SK-N-SH (cell line): Measurements from ENCODE around the gene RNF217. TPM values are rescaled to one million over a fixed set of nuclear protein-coding genes. Genes with fewer than 3 reads are reported as not detected.

Experiments
- CTCF ChIA-PET: fragments of 300-600, 350-600 bp; formaldehyde crosslinking; extraction: SDS; loops from one replicate; lab custom pipeline; 2021; lab: Yijun Ruan, JAX
- POLR2A ChIA-PET: fragments of 350-600 bp; sonication (Branson Sonifier 250); formaldehyde crosslinking; extraction: SDS; loops from one replicate; lab custom pipeline; 2020; ENCODE audit warnings: antibody characterized with exemption, inconsistent platforms; lab: Yijun Ruan, JAX
- DNase-seq: peaks from one replicate; pipeline ENCODE4 v3.0.0; 2012
- H2AFZ ChIP-seq: fragments of 200-600 bp; sonication (generic); 2 replicates; pipeline ENCODE4 v1.8.1; 2016; ENCODE audit warnings: antibody characterized with exemption, mild to moderate bottlenecking, low read depth
- H3F3A ChIP-seq: fragments of 200-600 bp; sonication (generic); replicated peaks from 2 replicates; pipeline ENCODE3; 2016; ENCODE audit warnings: antibody characterized with exemption, mild to moderate bottlenecking; ENCODE audit not compliant: insufficient read depth
- H3K27ac ChIP-seq, 2 experiments: fragments of 200-500 bp in 1 of 2; fragments of 200-600 bp in 1 of 2; sonication (Bioruptor generic) in 1 of 2; sonication (generic), shearing (Covaris generic) in 1 of 2; 2 replicates each; pipeline versions ENCODE4 v1.5.1 to v1.6.1; 2014 to 2016; ENCODE audit warnings: low read depth in 2 of 2, inconsistent platforms in 1 of 2, low read length in 1 of 2, mild to moderate bottlenecking in 1 of 2, mixed read lengths in 1 of 2
- H3K27me3 ChIP-seq: fragments of 200-600 bp; sonication (generic), shearing (Covaris generic); 2 replicates; pipeline ENCODE4 v1.6.1; 2016; ENCODE audit warnings: mixed run types; ENCODE audit not compliant: insufficient read depth
- H3K36me3 ChIP-seq, 2 experiments: fragments of 200-500 bp in 1 of 2; fragments of 200-600 bp in 1 of 2; sonication (Bioruptor generic) in 1 of 2; sonication (generic) in 1 of 2; replicated peaks in 1 of 2; 2 replicates each; pipeline versions ENCODE3 to v1.5.1; 2014 to 2016; ENCODE audit warnings: low read length in 1 of 2, mild to moderate bottlenecking in 1 of 2; ENCODE audit not compliant: insufficient read depth in 2 of 2, control insufficient read depth in 1 of 2
- H3K4me1 ChIP-seq, 2 experiments: fragments of 200-500 bp in 1 of 2; fragments of 200-600 bp in 1 of 2; sonication (Bioruptor generic) in 1 of 2; sonication (generic), shearing (Covaris generic) in 1 of 2; 2 replicates each; pipeline versions ENCODE4 v1.5.1 to v1.6.1; 2014 to 2016; ENCODE audit warnings: low read depth in 1 of 2, low read length in 1 of 2, mixed run types in 1 of 2; ENCODE audit not compliant: insufficient read depth in 2 of 2, control insufficient read depth in 1 of 2
- H3K4me2 ChIP-seq: fragments of 200-600 bp; sonication (generic), shearing (Covaris generic); 2 replicates; pipeline ENCODE4 v1.6.1; 2017; ENCODE audit warnings: mixed run types
- H3K4me3 ChIP-seq, 2 experiments: fragments of 200-500 bp in 1 of 2; fragments of 200-600 bp in 1 of 2; sonication (Bioruptor generic) in 1 of 2; sonication (generic), shearing (Covaris generic) in 1 of 2; 2 replicates each; pipeline versions ENCODE4 v1.5.1 to v1.8.1; 2014 to 2016; ENCODE audit warnings: low read depth in 2 of 2, inconsistent platforms in 1 of 2, low read length in 1 of 2, mild to moderate bottlenecking in 1 of 2, mixed read lengths in 1 of 2, moderate library complexity in 1 of 2
- H3K79me2 ChIP-seq: fragments of 200-600 bp; sonication (generic); 2 replicates; pipeline ENCODE4 v1.8.1; 2017; ENCODE audit warnings: mild to moderate bottlenecking; ENCODE audit not compliant: insufficient read depth
- H3K9ac ChIP-seq: fragments of 200-600 bp; sonication (generic); 2 replicates; pipeline ENCODE4 v1.6.1; 2017; ENCODE audit warnings: mixed run types
- H3K9me2 ChIP-seq: fragments of 200-600 bp; sonication (generic); 2 replicates; pipeline ENCODE4 v1.6.1; 2017; ENCODE audit warnings: mixed run types
- H3K9me3 ChIP-seq: fragments of 200-600 bp; sonication (generic); 2 replicates; pipeline ENCODE4 v1.6.1; 2017; ENCODE audit warnings: mixed run types, mild to moderate bottlenecking, moderate library complexity
- H4K20me1 ChIP-seq: fragments of 200-600 bp; sonication (generic); 2 replicates; pipeline ENCODE4 v1.6.1; 2017; ENCODE audit warnings: mild to moderate bottlenecking, mixed run types; ENCODE audit not compliant: insufficient read depth
- CHD2 ChIP-seq: fragments of 150-350 bp; IDR thresholded peaks from 2 replicates; pipeline ENCODE4 v1.6.1; 2018; ENCODE audit warnings: low read length; ENCODE audit not compliant: partially characterized antibody
- ELF1 ChIP-seq: IDR thresholded peaks from 2 replicates; pipeline ENCODE4 v1.4.0; 2012
- JUND ChIP-seq: IDR thresholded peaks from 2 replicates; pipeline ENCODE4 v1.4.0; 2012
- RAD21 ChIP-seq: IDR thresholded peaks from 2 replicates; pipeline ENCODE4 v1.6.1; 2012; ENCODE audit warnings: mild to moderate bottlenecking, low read length
- RCOR1 ChIP-seq: fragments of 150-350 bp; IDR thresholded peaks from 2 replicates; pipeline ENCODE4 v1.6.1; 2017; ENCODE audit warnings: antibody characterized with exemption, low read length
- RFX5 ChIP-seq: IDR thresholded peaks from 2 replicates; pipeline ENCODE4 v1.6.1; 2012; ENCODE audit warnings: mild to moderate bottlenecking, improper control_type of control experiment, low read length
- SMC3 ChIP-seq: IDR thresholded peaks from 2 replicates; pipeline ENCODE4 v1.6.1; 2012; ENCODE audit warnings: low read depth, low read length, improper control_type of control experiment
- TCF12 ChIP-seq: IDR thresholded peaks from 2 replicates; pipeline ENCODE4 v1.4.0; 2012
- TEAD4 ChIP-seq: IDR thresholded peaks from 2 replicates; pipeline ENCODE4 v1.4.0; 2012; ENCODE audit warnings: mild to moderate bottlenecking, borderline replicate concordance; ENCODE audit not compliant: insufficient read depth
- YY1 ChIP-seq: IDR thresholded peaks from 2 replicates; pipeline ENCODE4 v1.4.0; 2012; ENCODE audit warnings: low read depth, mild to moderate bottlenecking
- WGBS: methylation state at CpG from one replicate; pipeline ENCODE4 v1.1.6; 2017; ENCODE audit warnings: low lambda C conversion rate; 5-methylcytosine and 5-hydroxymethylcytosine counted together
- polyA plus RNA-seq, 3 experiments: library from polyadenylated mRNA; depleted of rRNA; stranded (reverse); fragments of >200 nt; gene quantifications; 2 replicates each; pipeline ENCODE4 v1.2.3, GENCODE V29; 2012
- TF ChIP-seq, protein P1 (sequence below): fragments of 150-350 bp; IDR thresholded peaks from 2 replicates; pipeline ENCODE4 v1.6.1; 2017; ENCODE audit warnings: antibody characterized with exemption, low read length, low read depth, borderline replicate concordance
- TF ChIP-seq, protein P2 (sequence below): IDR thresholded peaks from 2 replicates; pipeline ENCODE4 v1.6.1; 2012; ENCODE audit warnings: mild to moderate bottlenecking, low read depth, low read length, moderate library complexity

Gene RNF217
- polyA plus RNA-seq, 1 of the 3 experiments (the other 2 are of a cell fraction): 0.28 TPM

DNA sequence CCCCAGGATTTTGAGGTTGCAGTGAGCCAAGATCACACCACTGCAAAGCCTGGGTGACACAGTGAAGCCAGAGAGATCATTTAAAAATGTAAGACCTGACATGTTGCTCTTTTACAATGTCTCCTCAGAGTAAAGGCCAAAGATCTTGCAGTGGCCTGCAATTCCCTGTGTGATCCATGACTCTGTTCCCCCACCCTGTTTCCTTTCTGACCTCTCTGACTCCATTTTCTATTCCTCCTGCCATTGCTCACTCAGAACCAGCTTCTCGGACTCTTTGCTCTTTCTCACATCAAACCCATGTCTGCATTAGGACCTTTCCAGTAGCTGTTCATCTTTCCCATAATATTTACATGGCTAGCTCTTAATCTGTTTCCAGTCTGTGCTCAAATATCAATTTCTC lies 28.8 kb downstream of the RNF217 start (continued):
- TF ChIP-seq, protein P1, sequence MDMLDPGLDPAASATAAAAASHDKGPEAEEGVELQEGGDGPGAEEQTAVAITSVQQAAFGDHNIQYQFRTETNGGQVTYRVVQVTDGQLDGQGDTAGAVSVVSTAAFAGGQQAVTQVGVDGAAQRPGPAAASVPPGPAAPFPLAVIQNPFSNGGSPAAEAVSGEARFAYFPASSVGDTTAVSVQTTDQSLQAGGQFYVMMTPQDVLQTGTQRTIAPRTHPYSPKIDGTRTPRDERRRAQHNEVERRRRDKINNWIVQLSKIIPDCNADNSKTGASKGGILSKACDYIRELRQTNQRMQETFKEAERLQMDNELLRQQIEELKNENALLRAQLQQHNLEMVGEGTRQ: no peak
- TF ChIP-seq TCF12 (no peak), RCOR1 (no peak), ELF1 (no peak), CHD2 (no peak), TEAD4 (no peak), JUND (no peak), YY1 (no peak), SMC3 (no peak)
- TF ChIP-seq, all 33 proteins: peak for 0

DNA sequence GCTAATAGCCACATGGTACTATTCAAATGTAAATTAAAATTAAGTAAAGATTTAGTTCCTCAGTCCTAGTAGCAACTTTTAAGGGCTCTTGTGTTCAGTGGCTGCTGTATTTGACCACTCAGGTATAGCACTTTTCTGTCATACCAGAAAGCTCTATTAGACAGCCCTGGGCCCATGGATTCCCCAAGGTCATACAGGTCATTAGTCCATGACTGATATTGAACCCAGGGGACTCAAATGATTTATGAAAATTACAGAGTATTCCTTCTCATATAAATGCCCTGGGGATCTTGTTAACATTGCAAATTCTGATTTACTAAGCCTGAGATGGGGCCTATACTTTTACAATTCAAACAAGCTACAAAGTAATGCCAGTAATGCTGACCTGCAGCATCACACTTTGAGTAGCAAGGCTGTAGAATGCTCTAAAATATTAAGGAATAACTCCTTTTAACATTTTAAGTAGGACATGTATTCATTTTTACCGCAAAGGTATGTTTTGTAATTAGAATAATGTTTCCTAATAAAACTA lies 29.6 kb downstream of the RNF217 start:
- no peak for DNase-seq

More for the DNA sequence above, 29.6 kb downstream of the RNF217 start:
- Histone ChIP-seq H3F3A (no peaks in the 10 kb centered on the region), H3K79me2 (no peaks in the 10 kb centered on the region), H3K9me3 (no peaks in the 10 kb centered on the region), H3K4me2 (no peak overlapping the region), H3K9me2 (no peaks in the 10 kb centered on the region), H3K36me3 (no peaks in the 10 kb centered on the region), H2AFZ (no peak overlapping the region), H3K4me3 (no peak overlapping the region), H3K9ac (no peak overlapping the region), H4K20me1 (no peaks in the 10 kb centered on the region), H3K4me1 (peaks cover 0 to 4% of the 10 kb centered on the region in 2 experiments; a peak in 1 of 4 replicates), H3K27me3 (no peaks in the 10 kb centered on the region), H3K27ac (no peak overlapping the region)
- POLR2A ChIA-PET: no interaction called here
- 11% methylated on average over 1 of the region's 1 CpG for WGBS
- CTCF ChIA-PET: no interaction called here
- TF ChIP-seq ELF1 (no peak), RFX5 (no peak), RAD21 (no peak)
- TF ChIP-seq, protein P1: no peak
- TF ChIP-seq, protein P2, sequence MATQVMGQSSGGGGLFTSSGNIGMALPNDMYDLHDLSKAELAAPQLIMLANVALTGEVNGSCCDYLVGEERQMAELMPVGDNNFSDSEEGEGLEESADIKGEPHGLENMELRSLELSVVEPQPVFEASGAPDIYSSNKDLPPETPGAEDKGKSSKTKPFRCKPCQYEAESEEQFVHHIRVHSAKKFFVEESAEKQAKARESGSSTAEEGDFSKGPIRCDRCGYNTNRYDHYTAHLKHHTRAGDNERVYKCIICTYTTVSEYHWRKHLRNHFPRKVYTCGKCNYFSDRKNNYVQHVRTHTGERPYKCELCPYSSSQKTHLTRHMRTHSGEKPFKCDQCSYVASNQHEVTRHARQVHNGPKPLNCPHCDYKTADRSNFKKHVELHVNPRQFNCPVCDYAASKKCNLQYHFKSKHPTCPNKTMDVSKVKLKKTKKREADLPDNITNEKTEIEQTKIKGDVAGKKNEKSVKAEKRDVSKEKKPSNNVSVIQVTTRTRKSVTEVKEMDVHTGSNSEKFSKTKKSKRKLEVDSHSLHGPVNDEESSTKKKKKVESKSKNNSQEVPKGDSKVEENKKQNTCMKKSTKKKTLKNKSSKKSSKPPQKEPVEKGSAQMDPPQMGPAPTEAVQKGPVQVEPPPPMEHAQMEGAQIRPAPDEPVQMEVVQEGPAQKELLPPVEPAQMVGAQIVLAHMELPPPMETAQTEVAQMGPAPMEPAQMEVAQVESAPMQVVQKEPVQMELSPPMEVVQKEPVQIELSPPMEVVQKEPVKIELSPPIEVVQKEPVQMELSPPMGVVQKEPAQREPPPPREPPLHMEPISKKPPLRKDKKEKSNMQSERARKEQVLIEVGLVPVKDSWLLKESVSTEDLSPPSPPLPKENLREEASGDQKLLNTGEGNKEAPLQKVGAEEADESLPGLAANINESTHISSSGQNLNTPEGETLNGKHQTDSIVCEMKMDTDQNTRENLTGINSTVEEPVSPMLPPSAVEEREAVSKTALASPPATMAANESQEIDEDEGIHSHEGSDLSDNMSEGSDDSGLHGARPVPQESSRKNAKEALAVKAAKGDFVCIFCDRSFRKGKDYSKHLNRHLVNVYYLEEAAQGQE: no peak
